GM12878 (cell line): Measurements from ENCODE around the gene VSTM2L. TPM values are rescaled to one million over a fixed set of nuclear protein-coding genes. Genes with fewer than 3 reads are reported as not detected.

Experiments used
- ATAC-seq: fragments of 200-7000 bp; cut with Tn5 transposase; 3 replicates; pipeline ENCODE4 v1.9.1; 2020; ENCODE audit warnings: mild to moderate bottlenecking, moderate library complexity
- BruUV-seq: library from RNA; stranded (reverse); fragments of 400-500 nt; replicated peaks from 2 replicates; lab custom pipeline; 2021; lab: Mats Ljungman, UMichigan
- CTCF ChIA-PET: fragments of 300-600 bp; sonication (Branson Sonifier 250); formaldehyde crosslinking; extraction: SDS; loops from one replicate; lab custom pipeline; 2021; ENCODE audit warnings: inconsistent platforms; lab: Yijun Ruan, JAX
- POLR2A ChIA-PET: fragments of 350-600 bp; formaldehyde crosslinking; extraction: SDS; loops from one replicate; lab custom pipeline; 2021; ENCODE audit warnings: inconsistent platforms; lab: Charles Lee
- RAD21 ChIA-PET: fragments of 300-600 bp; sonication (Branson Sonifier 250); formaldehyde crosslinking; loops from one replicate; lab custom pipeline; 2023; ENCODE audit warnings: antibody characterized with exemption; ENCODE audit not compliant: unreplicated experiment; lab: Charles Lee
- SMC1A ChIA-PET: fragments of 300-600 bp; sonication (Branson Sonifier 250); formaldehyde crosslinking; loops from one replicate; lab custom pipeline; 2023; ENCODE audit not compliant: unreplicated experiment, uncharacterized antibody; lab: Charles Lee
- DNase-seq: peaks from one replicate; pipeline ENCODE4 v3.0.0-alpha.2; 2011; ENCODE audit warnings: low read depth, low spot score
- FAIRE-seq: peaks from 3 replicates; lab custom pipeline; 2011; peaks lifted over from hg19 to GRCh38; lab: Jason Lieb, UNC
- H2AFZ ChIP-seq: 2 replicates; pipeline ENCODE4 v1.6.0; 2011; ENCODE audit warnings: low read depth, low read length, control low read depth; ENCODE audit not compliant: control insufficient read depth
- H3K27ac ChIP-seq: 2 replicates; pipeline ENCODE4 v1.5.1; 2011; ENCODE audit warnings: control low read depth; ENCODE audit not compliant: control insufficient read depth, insufficient read depth
- H3K27me3 ChIP-seq, 2 experiments: replicated peaks in 1 of 2; 2 replicates each; pipeline versions ENCODE4 v1.6.0 to v1.6.1; 2011; ENCODE audit warnings: low read length in 1 of 2; ENCODE audit not compliant: control insufficient read depth in 2 of 2, insufficient read depth in 2 of 2
- H3K36me3 ChIP-seq, 2 experiments: 2 replicates each; pipeline ENCODE4 v1.5.1; 2011; ENCODE audit warnings: low read length in 1 of 2; ENCODE audit not compliant: control insufficient read depth in 2 of 2, insufficient read depth in 2 of 2
- H3K4me1 ChIP-seq: 2 replicates; pipeline ENCODE4 v1.6.1; 2011; ENCODE audit warnings: mild to moderate bottlenecking, low read length, moderate library complexity, mixed read lengths; ENCODE audit not compliant: control insufficient read depth, insufficient read depth
- H3K4me2 ChIP-seq: 2 replicates; pipeline ENCODE4 v1.6.0; 2011; ENCODE audit warnings: control low read depth; ENCODE audit not compliant: control insufficient read depth, insufficient read depth
- H3K4me3 ChIP-seq: fragments of 200-600 bp; sonication (generic); 2 replicates; pipeline ENCODE4 v1.5.1; 2016
- H3K79me2 ChIP-seq: 2 replicates; pipeline ENCODE4 v1.6.0; 2011; ENCODE audit warnings: low read length; ENCODE audit not compliant: control insufficient read depth, insufficient read depth
- H3K9ac ChIP-seq: 2 replicates; pipeline ENCODE4 v1.8.0; 2011; ENCODE audit warnings: low read length, control low read depth, mixed read lengths; ENCODE audit not compliant: control insufficient read depth, insufficient read depth
- H3K9me3 ChIP-seq: replicated peaks from 3 replicates; pipeline ENCODE4 v1.5.1; 2011; ENCODE audit warnings: mild to moderate bottlenecking, low read length; ENCODE audit not compliant: control insufficient read depth, insufficient read depth
- H4K20me1 ChIP-seq: 2 replicates; pipeline ENCODE4 v1.6.0; 2011; ENCODE audit not compliant: control insufficient read depth, insufficient read depth
- BCL11A ChIP-seq: IDR thresholded peaks from 2 replicates; pipeline ENCODE4 v1.6.1; 2011; ENCODE audit warnings: low read depth, low read length
- BHLHE40 ChIP-seq, 2 experiments: fragments of 450-650 bp in 1 of 2; IDR thresholded peaks; 2 replicates each; pipeline ENCODE4 v1.6.1; 2011 to 2017; ENCODE audit warnings: low read depth in 2 of 2, borderline replicate concordance in 1 of 2, improper control_type of control experiment in 1 of 2, low read length in 1 of 2, mild to moderate bottlenecking in 1 of 2
- ETV6 ChIP-seq, 2 experiments: fragments of 450-650 bp in 1 of 2; IDR thresholded peaks in 1 of 2; conservative IDR thresholded peaks in 1 of 2; 2 replicates each; pipeline ENCODE4 v1.6.1; 2014; ENCODE audit warnings: antibody characterized with exemption in 1 of 2, borderline replicate concordance in 1 of 2, low read depth in 1 of 2, mild to moderate bottlenecking in 1 of 2, moderate library complexity in 1 of 2
- MYC ChIP-seq: IDR thresholded peaks from 2 replicates; pipeline ENCODE4 v1.6.1; 2011; ENCODE audit warnings: mild to moderate bottlenecking, low read length, moderate library complexity, inconsistent platforms; ENCODE audit not compliant: insufficient read depth, insufficient replicate concordance, insufficient read length, severe bottlenecking
- RAD51 ChIP-seq: fragments of 450-650 bp; IDR thresholded peaks from 2 replicates; pipeline ENCODE4 v1.6.1; 2016; ENCODE audit warnings: moderate library complexity, mild to moderate bottlenecking, inconsistent platforms
- SIN3A ChIP-seq: IDR thresholded peaks from 2 replicates; pipeline ENCODE4 v1.6.1; 2012; ENCODE audit warnings: low read depth, low read length, improper control_type of control experiment
- WGBS: methylation state at CpG from one replicate; pipeline ENCODE4 v1.1.6; 2016; ENCODE audit warnings: low lambda C conversion rate; ENCODE audit not compliant: insufficient replicate concordance, insufficient coverage; ENCODE audit errors: missing lambda C conversion rate; 5-methylcytosine and 5-hydroxymethylcytosine counted together
- in situ Hi-C: fragments of 300-500 bp; cut with MboI; formaldehyde crosslinking; loops from 9 replicates; pipeline ENCODE4 v1.14.3; 2018; ENCODE audit warnings: mixed read lengths
- intact Hi-C: fragments of 100-400 bp; cut with micrococcal nuclease; formaldehyde crosslinking; loops from one replicate; pipeline ENCODE4 v1.14.2; 2022; ENCODE audit not compliant: unreplicated experiment
- polyA plus RNA-seq, 11 experiments: library from polyadenylated mRNA; depleted of rRNA in 4 of 11; unstranded in 6 of 11; stranded (reverse) in 5 of 11; fragments of >200 nt; fragmentation: Nextera tagmentation in 4 of 11; fragmentation: Illumina TruSeq in 1 of 11; extraction: Ambion mirVana in 4 of 11; extraction: Trizol in 1 of 11; gene quantifications; 1 replicate in 1 of 11; 2 replicates in 10 of 11; pipeline versions ENCODE4 v1.2.1 to v1.2.3, GENCODE V29; 2011 to 2016; ENCODE audit warnings: inconsistent platforms in 2 of 11, missing spikeins in 2 of 11, low read depth in 1 of 11
- total RNA-seq, 4 experiments: library from RNA; depleted of rRNA in 3 of 4; stranded (reverse); fragments of >200 nt in 3 of 4; fragmentation: Illumina TruSeq in 1 of 4; extraction: Trizol in 1 of 4; gene quantifications; 2 replicates each; pipeline versions ENCODE4 v1.2.1 to v1.2.3, GENCODE V29; 2013 to 2021
- TF ChIP-seq, protein P1 (sequence below): fragments of 450-650 bp; IDR thresholded peaks from 2 replicates; pipeline ENCODE4 v1.6.1; 2017; ENCODE audit warnings: low read depth, mild to moderate bottlenecking, moderate library complexity
- TF ChIP-seq, protein P2 (sequence below): IDR thresholded peaks from 2 replicates; pipeline ENCODE4 v1.6.1; 2011; ENCODE audit warnings: low read depth, low read length, improper control_type of control experiment, borderline replicate concordance
- TF ChIP-seq, protein P3 (sequence below): fragments of 450-650 bp; IDR thresholded peaks from 2 replicates; pipeline ENCODE4 v1.6.1; 2016; ENCODE audit warnings: mild to moderate bottlenecking

Gene VSTM2L
- total and polyA plus RNA-seq, 10 of the 15 experiments (the other 5 are each of a cell fraction or from before 2014, with no cell fraction given): 0.05 to 1.5 (median 0.63) TPM; not detected in 2

DNA sequence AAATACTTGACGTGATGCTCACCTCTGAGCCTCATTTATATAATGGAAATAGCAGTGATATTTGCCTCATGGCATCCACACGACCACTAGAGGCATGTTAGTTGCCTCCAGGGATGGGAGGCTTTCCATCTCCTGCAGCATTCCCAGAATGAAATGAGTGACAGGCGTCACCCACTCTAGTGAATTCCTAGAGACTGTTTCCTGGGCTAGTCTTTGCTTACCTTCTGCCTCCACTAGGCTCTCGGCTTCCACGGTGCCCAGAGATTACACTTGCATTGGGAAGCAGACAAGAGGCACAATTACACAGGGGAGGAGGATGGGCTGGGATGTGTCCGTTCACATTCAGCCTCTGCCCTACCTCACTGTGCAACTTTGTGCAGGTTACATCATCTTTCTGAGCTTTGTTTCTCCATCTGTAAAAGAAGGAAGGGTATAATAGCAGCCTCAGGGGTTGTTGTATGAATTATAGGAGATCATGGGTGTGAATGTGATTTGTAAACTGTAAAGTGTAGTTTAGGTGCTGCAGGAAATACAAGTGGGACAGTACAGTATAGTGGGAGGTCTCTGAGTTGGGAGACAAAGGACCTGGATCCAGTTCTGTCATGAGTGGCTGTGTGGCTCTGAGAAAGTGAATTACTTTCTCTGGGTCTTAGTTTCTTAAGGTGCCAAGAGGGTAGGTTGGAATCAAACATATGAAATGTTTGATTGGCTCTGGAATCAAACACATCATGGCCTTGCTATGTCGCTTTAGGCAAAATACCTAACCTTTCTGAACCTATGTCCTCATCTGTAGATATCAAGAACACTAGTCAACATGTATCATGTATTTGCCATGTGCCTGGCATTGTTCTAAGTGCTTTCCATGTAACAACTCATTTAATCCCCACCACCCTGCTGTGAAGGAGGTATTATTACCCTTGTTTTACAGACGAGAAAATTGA lies 3.6 kb upstream of the VSTM2L start:
- H3K4me3 ChIP-seq: no peak overlapping the region
- H3K27ac ChIP-seq: no peak overlapping the region
- H3K9ac ChIP-seq: no peak overlapping the region
- DNase-seq (no peak), ATAC-seq (no peak), FAIRE-seq (no peak)
- POLR2A ChIA-PET: no interaction called here
- in situ Hi-C loops (no loop called here), intact Hi-C loops (loop anchor here (5.0 to 10.0 kb wide), 3 partner anchors 158 to 337 kb away; no protein-coding TSS in a partner anchor)
- H3K36me3 ChIP-seq: no peaks in the 10 kb centered on the region
- SMC1A ChIA-PET: interaction anchor here (1.3 kb wide), 1 partner anchor 322 kb away, joined by 7 read pairs; no protein-coding TSS in a partner anchor
- no peaks in the 10 kb centered on the region for H4K20me1 ChIP-seq
- WGBS: 29% methylated on average over 8 of the region's 8 CpGs
- CTCF ChIA-PET: no interaction called here
- no peaks in the 10 kb centered on the region for H3K79me2 ChIP-seq
- 0 out of 4 replicates have a peak, but pooled peaks cover 0 to 1% of the 10 kb centered on the region in 2 experiments for H3K27me3 ChIP-seq
- no peak overlapping the region for H3K4me2 ChIP-seq
- TF ChIP-seq ETV6 (conservative IDR thresholded peaks at IDR 0.05 in 1 of 2, IDR thresholded peaks at IDR 0.05 in 1 of 2; ENCODE audit: borderline replicate concordance in 1 of 2, low read depth in 1 of 2) (no peak), RAD51 (no peak), MYC (no peak), BHLHE40 (IDR thresholded peaks at IDR 0.05; ENCODE audit: borderline replicate concordance in 1 of 2, low read depth in 2 of 2, low read length in 1 of 2) (no peak), SIN3A (no peak), BCL11A (no peak)
- TF ChIP-seq, protein P1, sequence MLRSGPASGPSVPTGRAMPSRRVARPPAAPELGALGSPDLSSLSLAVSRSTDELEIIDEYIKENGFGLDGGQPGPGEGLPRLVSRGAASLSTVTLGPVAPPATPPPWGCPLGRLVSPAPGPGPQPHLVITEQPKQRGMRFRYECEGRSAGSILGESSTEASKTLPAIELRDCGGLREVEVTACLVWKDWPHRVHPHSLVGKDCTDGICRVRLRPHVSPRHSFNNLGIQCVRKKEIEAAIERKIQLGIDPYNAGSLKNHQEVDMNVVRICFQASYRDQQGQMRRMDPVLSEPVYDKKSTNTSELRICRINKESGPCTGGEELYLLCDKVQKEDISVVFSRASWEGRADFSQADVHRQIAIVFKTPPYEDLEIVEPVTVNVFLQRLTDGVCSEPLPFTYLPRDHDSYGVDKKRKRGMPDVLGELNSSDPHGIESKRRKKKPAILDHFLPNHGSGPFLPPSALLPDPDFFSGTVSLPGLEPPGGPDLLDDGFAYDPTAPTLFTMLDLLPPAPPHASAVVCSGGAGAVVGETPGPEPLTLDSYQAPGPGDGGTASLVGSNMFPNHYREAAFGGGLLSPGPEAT: no peak
- TF ChIP-seq, protein P2, sequence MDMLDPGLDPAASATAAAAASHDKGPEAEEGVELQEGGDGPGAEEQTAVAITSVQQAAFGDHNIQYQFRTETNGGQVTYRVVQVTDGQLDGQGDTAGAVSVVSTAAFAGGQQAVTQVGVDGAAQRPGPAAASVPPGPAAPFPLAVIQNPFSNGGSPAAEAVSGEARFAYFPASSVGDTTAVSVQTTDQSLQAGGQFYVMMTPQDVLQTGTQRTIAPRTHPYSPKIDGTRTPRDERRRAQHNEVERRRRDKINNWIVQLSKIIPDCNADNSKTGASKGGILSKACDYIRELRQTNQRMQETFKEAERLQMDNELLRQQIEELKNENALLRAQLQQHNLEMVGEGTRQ: no peak
- TF ChIP-seq, protein P3, sequence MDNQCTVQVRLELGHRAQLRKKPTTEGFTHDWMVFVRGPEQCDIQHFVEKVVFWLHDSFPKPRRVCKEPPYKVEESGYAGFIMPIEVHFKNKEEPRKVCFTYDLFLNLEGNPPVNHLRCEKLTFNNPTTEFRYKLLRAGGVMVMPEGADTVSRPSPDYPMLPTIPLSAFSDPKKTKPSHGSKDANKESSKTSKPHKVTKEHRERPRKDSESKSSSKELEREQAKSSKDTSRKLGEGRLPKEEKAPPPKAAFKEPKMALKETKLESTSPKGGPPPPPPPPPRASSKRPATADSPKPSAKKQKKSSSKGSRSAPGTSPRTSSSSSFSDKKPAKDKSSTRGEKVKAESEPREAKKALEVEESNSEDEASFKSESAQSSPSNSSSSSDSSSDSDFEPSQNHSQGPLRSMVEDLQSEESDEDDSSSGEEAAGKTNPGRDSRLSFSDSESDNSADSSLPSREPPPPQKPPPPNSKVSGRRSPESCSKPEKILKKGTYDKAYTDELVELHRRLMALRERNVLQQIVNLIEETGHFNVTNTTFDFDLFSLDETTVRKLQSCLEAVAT: no peak
- H3K4me1 ChIP-seq: no peaks in the 10 kb centered on the region; the same call in 1 of the 2 replicates
- no TSS peak for BruUV-seq
- RAD21 ChIA-PET: no interaction called here
- no peaks in the 10 kb centered on the region for H3K9me3 ChIP-seq
- no peak overlapping the region for H2AFZ ChIP-seq
